Parathyroid adenoma (tissue), 2 donors: ENCODE data around the gene ZXDC.
A peak's percentile ranks its signal among the peaks of the same experiment; 100 is the strongest.

Experiments
- H2AFZ ChIP-seq: fragments of 300-600 bp; sonication (generic); one replicate; pipeline ENCODE4 v1.7.0; 2017; ENCODE audit warnings: antibody characterized with exemption, mild to moderate bottlenecking
- H3K27ac ChIP-seq: fragments of 300-600 bp; sonication (generic); one replicate; pipeline ENCODE4 v1.7.0; 2017
- H3K27me3 ChIP-seq: fragments of 300-600 bp; sonication (generic); one replicate; pipeline ENCODE4 v1.7.0; 2017; ENCODE audit warnings: low read length; ENCODE audit not compliant: control insufficient read depth, insufficient read depth
- H3K36me3 ChIP-seq: fragments of 300-600 bp; sonication (generic); one replicate; pipeline ENCODE4 v1.7.0; 2017; ENCODE audit warnings: low read length; ENCODE audit not compliant: control insufficient read depth, insufficient read depth
- H3K4me1 ChIP-seq: fragments of 300-600 bp; sonication (generic); one replicate; pipeline ENCODE4 v1.7.0; 2017; ENCODE audit warnings: control low read depth
- H3K4me2 ChIP-seq: fragments of 300-600 bp; sonication (generic); one replicate; pipeline ENCODE4 v1.7.0; 2017; ENCODE audit warnings: low read length
- H3K4me3 ChIP-seq: fragments of 300-600 bp; sonication (generic); one replicate; pipeline ENCODE4 v1.7.0; 2017; ENCODE audit warnings: low read depth, low read length
- H3K79me2 ChIP-seq: fragments of 300-600 bp; sonication (generic); one replicate; pipeline ENCODE4 v1.7.0; 2017; ENCODE audit warnings: control low read depth
- H3K9ac ChIP-seq: fragments of 300-600 bp; sonication (generic); one replicate; pipeline ENCODE4 v1.7.0; 2017; ENCODE audit warnings: mild to moderate bottlenecking
- H3K9me3 ChIP-seq: fragments of 300-600 bp; sonication (generic); one replicate; pipeline ENCODE4 v1.7.0; 2017; ENCODE audit warnings: low read length; ENCODE audit not compliant: control insufficient read depth
- CTCF ChIP-seq: fragments of 300-600 bp; sonication (generic); IDR thresholded peaks from one replicate; pipeline ENCODE4 v1.7.0; 2017; ENCODE audit warnings: antibody characterized with exemption, mild to moderate bottlenecking
- donor health status: primary hyperparathyroidism.

The ZXDC gene

GRCh38 chr3:126478581-126479310 lies 3.1 kb upstream of the ZXDC start:
- peaks cover 6% of the 10 kb centered on the region for H3K79me2 ChIP-seq
- H3K4me1 ChIP-seq: peaks cover 9% of the 10 kb centered on the region
- H3K9ac ChIP-seq: no peak overlapping the region
- H3K27me3 ChIP-seq: no peaks in the 10 kb centered on the region
- H3K36me3 ChIP-seq: no peaks in the 10 kb centered on the region
- H3K4me2 ChIP-seq: no peak overlapping the region
- no peak for TF ChIP-seq CTCF
- no peak overlapping the region for H3K27ac ChIP-seq
- no peak overlapping the region for H2AFZ ChIP-seq
- H3K4me3 ChIP-seq: no peak overlapping the region
- no peaks in the 10 kb centered on the region for H3K9me3 ChIP-seq

DNA sequence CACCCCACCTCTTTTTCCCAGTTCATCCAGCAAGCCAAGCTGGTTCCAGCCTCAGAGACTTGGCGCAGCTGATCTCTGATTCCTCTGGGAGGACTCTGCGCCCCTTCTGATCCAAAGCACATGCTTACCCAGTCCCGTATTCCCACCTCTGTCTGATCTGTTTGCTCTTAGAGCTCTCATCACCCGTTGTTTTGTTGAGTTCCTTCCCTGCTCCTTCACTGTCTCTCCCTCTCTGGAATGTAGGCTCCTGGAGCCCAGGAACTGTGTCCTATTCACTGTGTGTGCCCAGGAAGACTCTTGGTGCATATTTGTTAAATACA lies 1.3 kb upstream of the ZXDC start:
- TF ChIP-seq CTCF: no peak
- Histone ChIP-seq H3K9ac (no peak overlapping the region), H3K9me3 (no peaks in the 10 kb centered on the region), H3K36me3 (no peaks in the 10 kb centered on the region), H3K79me2 (peaks cover 22% of the 10 kb centered on the region), H3K4me1 (peaks cover 22% of the 10 kb centered on the region), H3K27me3 (no peaks in the 10 kb centered on the region), H3K4me2 (no peak overlapping the region), H2AFZ (no peak overlapping the region), H3K4me3 (no peak overlapping the region), H3K27ac (no peak overlapping the region)

DNA sequence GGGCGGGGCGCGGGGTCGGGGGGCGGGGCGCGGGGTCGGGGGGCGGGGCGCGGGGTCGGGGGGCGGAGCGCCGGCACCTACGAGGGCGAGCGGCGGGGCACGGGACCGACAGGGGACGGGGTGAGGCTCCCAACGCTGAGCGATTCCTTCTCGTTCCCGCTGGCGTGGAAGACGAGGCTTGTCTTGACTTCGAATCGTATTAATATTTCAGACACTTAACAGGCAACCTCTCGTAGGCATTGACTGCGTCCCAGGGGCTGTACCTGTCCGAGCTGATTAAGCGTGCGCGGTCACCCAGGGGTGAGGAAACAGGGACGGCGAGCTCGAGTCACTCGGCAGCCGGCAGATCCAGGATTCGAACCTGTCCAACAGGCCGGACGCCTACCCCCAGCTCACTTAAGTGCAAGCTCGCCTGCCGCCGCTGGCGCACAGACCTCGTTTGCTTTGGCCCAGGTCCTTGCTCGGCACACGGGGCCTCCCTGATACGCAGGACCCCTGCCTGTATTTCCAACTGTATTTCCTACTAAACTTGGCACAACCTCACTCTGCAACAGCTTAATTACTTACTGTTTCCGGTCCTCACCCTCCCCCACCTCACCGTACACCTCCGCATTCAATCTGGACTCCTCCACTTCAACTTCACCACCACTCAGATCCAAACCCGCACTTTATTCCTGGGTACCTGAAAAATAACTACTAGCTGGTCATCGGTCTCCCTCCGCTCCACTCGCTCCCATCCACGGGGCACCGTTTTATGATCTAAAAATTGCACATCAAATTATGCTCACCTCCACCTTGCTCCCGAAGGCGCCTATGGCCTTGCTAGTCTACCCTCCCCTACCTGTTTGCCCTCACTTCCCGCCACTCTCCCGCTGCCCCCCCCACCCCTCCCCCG lies 722 bp upstream of the ZXDC start:
- Histone ChIP-seq H3K27ac (peak overlapping the region; percentile 82), H3K4me1 (peaks cover 22% of the 10 kb centered on the region), H3K4me3 (peak overlapping the region; percentile 78), H3K27me3 (no peaks in the 10 kb centered on the region), H3K9ac (peak overlapping the region; percentile 72), H3K4me2 (peak overlapping the region; percentile 89), H3K9me3 (no peaks in the 10 kb centered on the region), H3K79me2 (peaks cover 24% of the 10 kb centered on the region), H2AFZ (peak overlapping the region; percentile 100), H3K36me3 (no peaks in the 10 kb centered on the region)
- no peak for TF ChIP-seq CTCF

DNA sequence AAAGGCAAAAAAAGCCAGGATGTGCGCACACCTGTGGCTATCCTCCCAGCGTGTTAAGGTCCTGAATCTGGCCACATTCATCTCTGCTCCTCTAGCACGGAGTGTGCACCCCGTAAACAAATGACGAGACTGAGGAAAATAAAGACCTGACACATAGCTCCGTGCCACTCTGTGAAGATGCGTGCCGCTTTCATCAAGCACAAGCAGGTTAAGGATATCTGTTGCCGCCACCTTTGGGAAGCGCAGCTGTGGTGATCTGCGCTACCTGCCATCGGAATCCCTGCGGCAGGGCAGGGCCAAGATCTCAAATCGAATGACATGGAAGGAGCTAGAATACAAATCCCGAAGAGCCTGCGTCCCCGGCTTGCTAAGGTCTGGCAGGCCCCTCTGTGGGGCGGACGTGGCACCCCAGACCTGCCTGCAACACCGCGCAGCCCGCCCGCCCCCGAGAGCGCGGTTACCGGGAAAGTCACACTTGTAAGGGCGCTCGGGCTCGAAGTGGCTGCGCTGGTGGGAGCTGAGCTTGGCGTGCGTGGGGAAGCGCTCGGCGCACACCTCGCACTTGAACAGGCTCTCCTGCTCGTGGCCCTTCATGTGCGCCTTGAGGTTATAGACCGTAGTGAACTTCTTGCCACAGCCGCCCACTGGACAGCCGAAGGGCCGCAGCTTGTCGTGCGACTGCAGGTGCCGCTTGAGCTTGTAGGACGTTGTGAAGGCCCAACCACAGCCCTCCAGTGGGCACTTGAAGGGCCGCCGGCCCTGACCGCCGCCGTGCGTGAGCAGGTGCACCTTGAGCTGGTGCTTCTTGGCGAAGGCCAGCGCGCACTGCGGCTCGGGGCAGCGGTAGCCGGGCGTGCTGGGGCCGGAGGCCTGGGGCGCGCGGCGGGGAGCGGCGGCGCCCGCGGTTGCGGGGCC lies 936 bp downstream of the ZXDC start:
- H3K79me2 ChIP-seq: peaks cover 39% of the 10 kb centered on the region
- H3K4me2 ChIP-seq: peak overlapping the region; percentile 78
- peaks cover 22% of the 10 kb centered on the region for H3K4me1 ChIP-seq
- peak overlapping the region; percentile 40 for H3K9ac ChIP-seq
- H3K9me3 ChIP-seq: no peaks in the 10 kb centered on the region
- H2AFZ ChIP-seq: peak overlapping the region; percentile 92
- H3K4me3 ChIP-seq: peak overlapping the region; percentile 62
- TF ChIP-seq CTCF: no peak
- no peaks in the 10 kb centered on the region for H3K27me3 ChIP-seq
- peak overlapping the region; percentile 80 for H3K27ac ChIP-seq
- H3K36me3 ChIP-seq: no peaks in the 10 kb centered on the region
